ENCODE results near the gene PIGT. TPM values are rescaled to one million over a fixed set of nuclear protein-coding genes. Genes with fewer than 3 reads are reported as not detected.
"Not testable (repeated sequence)": the region's sequence is repeated elsewhere in the genome, so short reads cannot be mapped to it uniquely, and the experiment has no call there.

Gene PIGT
- total RNA-seq, 1 experiment from 2014 or later: 108 TPM

DNA sequence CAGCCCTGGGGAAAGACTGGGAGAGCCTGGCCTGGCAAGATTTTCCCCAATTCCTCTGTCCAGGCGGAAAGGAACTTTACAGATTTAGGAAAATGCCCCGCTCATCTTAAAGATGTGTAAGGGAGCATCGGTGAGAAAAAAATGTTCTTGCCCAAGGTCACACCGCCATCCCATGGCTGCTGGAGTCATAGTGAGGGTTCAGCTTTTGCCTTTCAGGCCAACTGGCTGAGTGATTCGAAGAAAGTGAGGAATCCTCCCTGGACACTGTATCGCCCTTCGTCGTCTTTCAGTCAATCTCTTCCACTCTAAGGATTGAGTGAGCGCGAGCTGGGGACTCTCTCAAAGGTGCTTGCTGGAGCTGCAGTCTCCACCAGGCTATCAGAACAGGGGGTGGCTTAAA is 55.0 kb downstream of the PIGT start:
- in situ Hi-C loops (cut with HindIII; ENCODE audit: low pct_unique_long_range_greater_than_20kb, low sequenced_read_pairs) (no loop called here), intact Hi-C loops (cut with micrococcal nuclease; ENCODE audit: unreplicated experiment) (no loop called here)
- CTCF ChIA-PET: interaction anchor here (0.6 to 1.4 kb wide), 3 partner anchors 97 to 301 kb away, joined by 4 to 8 read pairs (median 7); no protein-coding TSS in a partner anchor
- Histone ChIP-seq H3K27ac (ENCODE audit: low read length) (no peak overlapping the region), H3K36me3 (ENCODE audit: control insufficient read depth, insufficient read depth, low read length) (no peaks in the 10 kb centered on the region), H3K9me3 (ENCODE audit: control insufficient read depth, insufficient read depth, low read depth, low read length) (no peaks in the 10 kb centered on the region), H3K4me3 (ENCODE audit: low read depth in 2 of 2, low read length in 2 of 2) (peak overlapping the region; percentile 42 to 64), H3K27me3 (ENCODE audit: control insufficient read depth, insufficient read depth, low read length) (peaks cover 14% of the 10 kb centered on the region; the same call in 1 of the 2 replicates), H3K4me1 (ENCODE audit: control insufficient read depth, insufficient read depth, low read length) (peaks cover 6% of the 10 kb centered on the region)
- BruUV-seq (replicated peaks): no TSS peak
- POLR2A ChIA-PET: no interaction called here
- DNase-seq (ENCODE audit: low read depth, low spot score) (no peak), ATAC-seq (peak; percentile 63)
- TF ChIP-seq TCF7L2 (IDR thresholded peaks at IDR 0.05; ENCODE audit: low read depth, low read length): no peak
- TF ChIP-seq, protein P1, sequence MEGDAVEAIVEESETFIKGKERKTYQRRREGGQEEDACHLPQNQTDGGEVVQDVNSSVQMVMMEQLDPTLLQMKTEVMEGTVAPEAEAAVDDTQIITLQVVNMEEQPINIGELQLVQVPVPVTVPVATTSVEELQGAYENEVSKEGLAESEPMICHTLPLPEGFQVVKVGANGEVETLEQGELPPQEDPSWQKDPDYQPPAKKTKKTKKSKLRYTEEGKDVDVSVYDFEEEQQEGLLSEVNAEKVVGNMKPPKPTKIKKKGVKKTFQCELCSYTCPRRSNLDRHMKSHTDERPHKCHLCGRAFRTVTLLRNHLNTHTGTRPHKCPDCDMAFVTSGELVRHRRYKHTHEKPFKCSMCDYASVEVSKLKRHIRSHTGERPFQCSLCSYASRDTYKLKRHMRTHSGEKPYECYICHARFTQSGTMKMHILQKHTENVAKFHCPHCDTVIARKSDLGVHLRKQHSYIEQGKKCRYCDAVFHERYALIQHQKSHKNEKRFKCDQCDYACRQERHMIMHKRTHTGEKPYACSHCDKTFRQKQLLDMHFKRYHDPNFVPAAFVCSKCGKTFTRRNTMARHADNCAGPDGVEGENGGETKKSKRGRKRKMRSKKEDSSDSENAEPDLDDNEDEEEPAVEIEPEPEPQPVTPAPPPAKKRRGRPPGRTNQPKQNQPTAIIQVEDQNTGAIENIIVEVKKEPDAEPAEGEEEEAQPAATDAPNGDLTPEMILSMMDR (IDR thresholded peaks at IDR 0.05): peak; percentile 54

DNA sequence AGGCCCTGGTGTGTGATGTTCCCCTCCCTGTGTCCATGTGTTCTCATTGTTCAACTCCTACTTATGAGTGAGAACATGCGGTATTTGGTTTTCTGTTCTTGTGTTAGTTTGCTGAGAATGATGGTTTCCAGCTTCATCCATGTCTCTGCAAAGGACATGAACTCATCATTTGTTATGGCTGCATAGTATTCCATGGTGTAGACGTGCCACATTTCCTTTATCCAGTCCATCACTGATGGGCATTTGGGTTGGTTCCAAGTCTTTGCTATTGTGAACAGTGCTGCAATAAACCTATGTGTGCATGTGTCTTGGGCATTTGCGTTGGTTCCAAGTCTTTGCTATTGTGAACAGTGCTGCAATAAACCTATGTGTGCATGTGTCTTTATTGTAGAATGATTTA is 56.3 kb downstream of the PIGT start:
- H3K4me1 ChIP-seq (ENCODE audit: control insufficient read depth, insufficient read depth, low read length); CTCF ChIA-PET; POLR2A ChIA-PET; H3K27ac ChIP-seq (ENCODE audit: low read length); H3K4me3 ChIP-seq (ENCODE audit: low read depth in 2 of 2, low read length in 2 of 2); in situ Hi-C loops (cut with HindIII; ENCODE audit: low pct_unique_long_range_greater_than_20kb, low sequenced_read_pairs); H3K36me3 ChIP-seq (ENCODE audit: control insufficient read depth, insufficient read depth, low read length); DNase-seq (ENCODE audit: low read depth, low spot score); ATAC-seq; H3K9me3 ChIP-seq (ENCODE audit: control insufficient read depth, insufficient read depth, low read depth, low read length); H3K27me3 ChIP-seq (ENCODE audit: control insufficient read depth, insufficient read depth, low read length); BruUV-seq (replicated peaks); intact Hi-C loops (cut with micrococcal nuclease; ENCODE audit: unreplicated experiment): not testable (repeated sequence)

Small RNAs within 50 kb of the gene (microRNA-seq; reads per million reads assigned to microRNA genes)
- 2.5 reads per million for gene MIR6812 (ENCODE audit: unreplicated experiment)

Other genes starting within 250 kb of the PIGT start
- gene PI3, start 241.2 kb upstream of the PIGT start, total RNA-seq (2021; ENCODE audit: unreplicated experiment): not detected
- not detected for gene SEMG1, start 209.1 kb upstream of the PIGT start, total RNA-seq (2021; ENCODE audit: unreplicated experiment)
- not detected for gene SEMG2, start 194.8 kb upstream of the PIGT start, total RNA-seq (2021; ENCODE audit: unreplicated experiment)
- gene SLPI, start 161.6 kb upstream of the PIGT start, total RNA-seq (2021; ENCODE audit: unreplicated experiment): 0.74 TPM
- 0.18 TPM for gene RBPJL, start 109.3 kb upstream of the PIGT start, total RNA-seq (2021; ENCODE audit: unreplicated experiment)
- gene MATN4, start 107.8 kb upstream of the PIGT start, total RNA-seq (2021; ENCODE audit: unreplicated experiment): 0.15 TPM
- 93.3 TPM for gene SDC4, start 67.7 kb upstream of the PIGT start, total RNA-seq (2021; ENCODE audit: unreplicated experiment)
- gene SYS1, start 53.0 kb upstream of the PIGT start, total RNA-seq (2021; ENCODE audit: unreplicated experiment): 29.1 TPM
- not detected for gene TP53TG5, start 37.8 kb upstream of the PIGT start, total RNA-seq (2021; ENCODE audit: unreplicated experiment)
- 55.4 TPM for gene DBNDD2, start 7.9 kb upstream of the PIGT start, total RNA-seq (2021; ENCODE audit: unreplicated experiment)
- 1.6 TPM for gene WFDC2, start 53.6 kb downstream of the PIGT start, total RNA-seq (2021; ENCODE audit: unreplicated experiment)
- gene SPINT3, start 99.5 kb downstream of the PIGT start, total RNA-seq (2021; ENCODE audit: unreplicated experiment): not detected
- gene WFDC6, start 123.3 kb downstream of the PIGT start, total RNA-seq (2021; ENCODE audit: unreplicated experiment): not detected
- gene EPPIN, start 131.3 kb downstream of the PIGT start, total RNA-seq (2021; ENCODE audit: unreplicated experiment): not detected
- gene WFDC8, start 163.1 kb downstream of the PIGT start, total RNA-seq (2021; ENCODE audit: unreplicated experiment): not detected
- gene WFDC10A, start 213.6 kb downstream of the PIGT start, total RNA-seq (2021; ENCODE audit: unreplicated experiment): not detected
- gene WFDC9, start 215.1 kb downstream of the PIGT start, total RNA-seq (2021; ENCODE audit: unreplicated experiment): not detected